ENCODE data around the gene LRRC23.

The LRRC23 gene

GRCh38 chr12:6950401-6950801 is 45.8 kb downstream of the LRRC23 start:
- peak; percentile 60 for DNase-seq (ENCODE audit: low read depth)
- TF ChIP-seq MAX (IDR thresholded peaks at IDR 0.05; ENCODE audit: low read depth, low read length) = no peak
- TF ChIP-seq, protein P1, sequence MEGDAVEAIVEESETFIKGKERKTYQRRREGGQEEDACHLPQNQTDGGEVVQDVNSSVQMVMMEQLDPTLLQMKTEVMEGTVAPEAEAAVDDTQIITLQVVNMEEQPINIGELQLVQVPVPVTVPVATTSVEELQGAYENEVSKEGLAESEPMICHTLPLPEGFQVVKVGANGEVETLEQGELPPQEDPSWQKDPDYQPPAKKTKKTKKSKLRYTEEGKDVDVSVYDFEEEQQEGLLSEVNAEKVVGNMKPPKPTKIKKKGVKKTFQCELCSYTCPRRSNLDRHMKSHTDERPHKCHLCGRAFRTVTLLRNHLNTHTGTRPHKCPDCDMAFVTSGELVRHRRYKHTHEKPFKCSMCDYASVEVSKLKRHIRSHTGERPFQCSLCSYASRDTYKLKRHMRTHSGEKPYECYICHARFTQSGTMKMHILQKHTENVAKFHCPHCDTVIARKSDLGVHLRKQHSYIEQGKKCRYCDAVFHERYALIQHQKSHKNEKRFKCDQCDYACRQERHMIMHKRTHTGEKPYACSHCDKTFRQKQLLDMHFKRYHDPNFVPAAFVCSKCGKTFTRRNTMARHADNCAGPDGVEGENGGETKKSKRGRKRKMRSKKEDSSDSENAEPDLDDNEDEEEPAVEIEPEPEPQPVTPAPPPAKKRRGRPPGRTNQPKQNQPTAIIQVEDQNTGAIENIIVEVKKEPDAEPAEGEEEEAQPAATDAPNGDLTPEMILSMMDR (IDR thresholded peaks at IDR 0.05; ENCODE audit: low read depth, low read length) = peak; percentile 44
- peak overlapping the region; percentile 79 for H3K4me3 ChIP-seq (ENCODE audit: low read depth, low read length)

DNA sequence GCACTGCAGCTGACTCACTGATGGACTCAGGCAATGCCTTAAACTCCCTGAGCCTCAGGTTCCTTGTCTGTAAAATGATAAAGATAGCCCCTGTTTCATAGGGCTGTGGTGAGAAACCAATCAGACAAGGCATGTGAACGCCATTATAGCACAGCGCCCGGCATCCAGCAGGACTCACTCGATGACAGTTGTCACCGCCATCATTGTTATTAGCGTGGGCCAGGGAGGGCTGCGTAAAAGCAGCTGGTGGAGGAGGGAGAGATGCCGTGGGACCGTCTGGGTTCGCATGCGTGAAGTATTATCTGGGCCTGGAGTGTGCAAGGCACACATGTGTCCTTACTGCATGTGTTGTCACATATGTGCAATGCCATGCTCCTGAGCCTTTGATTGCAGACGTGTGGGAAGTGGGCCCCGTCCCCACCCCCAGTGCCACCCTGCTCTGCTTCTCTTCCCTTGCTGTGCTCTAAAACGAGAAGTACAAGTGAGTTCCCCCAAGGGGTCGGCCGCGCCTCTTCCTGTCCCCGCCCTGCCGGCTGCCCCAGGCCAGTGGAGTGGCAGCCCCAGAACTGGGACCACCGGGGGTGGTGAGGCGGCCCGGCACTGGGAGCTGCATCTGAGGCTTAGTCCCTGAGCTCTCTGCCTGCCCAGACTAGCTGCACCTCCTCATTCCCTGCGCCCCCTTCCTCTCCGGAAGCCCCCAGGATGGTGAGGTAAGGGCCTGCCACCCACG is 46.4 kb downstream of the LRRC23 start, which contains the start of gene PTPN6:
PTPN6 (plus strand) TSS at position 546 of the 730 bp plus-strand sequence; CDS start at position 703, 157 bp downstream.
- H3K4me3 ChIP-seq (ENCODE audit: low read depth, low read length) = peak within 1 kb of the TSS; percentile 79
- DNase-seq (ENCODE audit: low read depth) = peak; percentile 90
- TF ChIP-seq MAX (IDR thresholded peaks at IDR 0.05; ENCODE audit: low read depth, low read length) (peak; percentile 78), POLR2A (IDR thresholded peaks at IDR 0.05; ENCODE audit: extremely low read depth, insufficient read length) (peak; percentile 80), MYC (IDR thresholded peaks at IDR 0.05; ENCODE audit: low read depth, low read length) (peak; percentile 69)
- TF ChIP-seq, protein P1 (IDR thresholded peaks at IDR 0.05; ENCODE audit: low read depth, low read length) = no peak

DNA sequence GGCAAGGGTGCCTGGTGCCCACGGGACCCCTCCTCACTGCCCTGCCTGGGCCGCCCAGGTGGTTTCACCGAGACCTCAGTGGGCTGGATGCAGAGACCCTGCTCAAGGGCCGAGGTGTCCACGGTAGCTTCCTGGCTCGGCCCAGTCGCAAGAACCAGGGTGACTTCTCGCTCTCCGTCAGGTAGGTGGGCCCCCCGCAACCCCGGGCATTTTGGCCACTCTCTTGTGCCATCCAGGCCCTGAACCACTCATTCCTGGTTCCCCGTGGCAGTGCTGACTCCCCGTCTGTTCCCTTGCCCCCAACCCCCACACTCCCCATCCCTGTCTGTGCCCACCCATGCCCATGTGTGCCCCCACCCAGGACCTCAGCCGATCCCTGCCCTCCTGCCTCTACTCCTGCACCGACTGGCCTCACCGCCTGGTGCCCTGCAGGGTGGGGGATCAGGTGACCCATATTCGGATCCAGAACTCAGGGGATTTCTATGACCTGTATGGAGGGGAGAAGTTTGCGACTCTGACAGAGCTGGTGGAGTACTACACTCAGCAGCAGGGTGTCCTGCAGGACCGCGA is 47.0 kb downstream of the LRRC23 start:
- no peak for DNase-seq (ENCODE audit: low read depth)
- TF ChIP-seq POLR2A (IDR thresholded peaks at IDR 0.05; ENCODE audit: extremely low read depth, insufficient read length) = no peak
- TF ChIP-seq MAX (IDR thresholded peaks at IDR 0.05; ENCODE audit: low read depth, low read length) = no peak
- TF ChIP-seq, protein P1 (IDR thresholded peaks at IDR 0.05; ENCODE audit: low read depth, low read length) = no peak
- no peak for TF ChIP-seq MYC (IDR thresholded peaks at IDR 0.05; ENCODE audit: low read depth, low read length)
- peak overlapping the region; percentile 79 for H3K4me3 ChIP-seq (ENCODE audit: low read depth, low read length)

- TF ChIP-seq, protein P1 (IDR thresholded peaks at IDR 0.05; ENCODE audit: low read depth, low read length) = no peak
- TF ChIP-seq MAX (IDR thresholded peaks at IDR 0.05; ENCODE audit: low read depth, low read length) (no peak), POLR2A (IDR thresholded peaks at IDR 0.05; ENCODE audit: extremely low read depth, insufficient read length) (no peak), MYC (IDR thresholded peaks at IDR 0.05; ENCODE audit: low read depth, low read length) (no peak)
- peak overlapping the region; percentile 79 for H3K4me3 ChIP-seq (ENCODE audit: low read depth, low read length)
- no peak for DNase-seq (ENCODE audit: low read depth)
Measured at GRCh38 chr12:6952121-6952862, 47.7 kb downstream of the LRRC23 start.

DNA sequence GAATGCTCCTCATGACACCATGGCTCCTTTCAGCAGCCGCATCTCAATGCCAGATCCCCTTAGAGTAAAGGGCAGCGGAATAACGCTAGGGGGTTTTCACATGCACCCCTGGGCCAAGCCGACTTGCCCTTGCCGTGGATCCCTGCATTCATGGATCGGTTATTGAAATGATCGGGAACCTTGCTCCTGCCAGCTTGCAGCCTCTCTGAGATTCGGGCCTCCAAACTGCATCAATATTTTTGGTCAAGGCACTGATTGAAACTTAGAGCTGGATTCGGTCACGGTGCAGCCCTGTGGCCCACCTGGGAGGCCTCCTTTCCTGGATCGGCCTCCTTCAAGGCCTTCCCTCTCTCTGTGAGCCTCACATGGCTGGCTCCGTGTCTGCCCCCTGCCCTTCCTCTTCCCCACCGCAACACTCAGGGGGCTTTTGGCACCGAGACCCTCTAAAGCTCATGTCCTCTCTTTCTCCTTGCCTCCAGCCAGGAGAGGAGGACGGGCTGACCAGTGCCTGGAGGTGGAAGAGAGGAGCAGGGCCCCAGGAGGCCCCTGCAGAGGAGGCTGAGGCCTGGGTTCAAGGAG is 48.3 kb downstream of the LRRC23 start:
- no peak for DNase-seq (ENCODE audit: low read depth)
- H3K4me3 ChIP-seq (ENCODE audit: low read depth, low read length) = peak overlapping the region; percentile 79
- TF ChIP-seq MYC (IDR thresholded peaks at IDR 0.05; ENCODE audit: low read depth, low read length) (no peak), POLR2A (IDR thresholded peaks at IDR 0.05; ENCODE audit: extremely low read depth, insufficient read length) (no peak), MAX (IDR thresholded peaks at IDR 0.05; ENCODE audit: low read depth, low read length) (no peak)
- TF ChIP-seq, protein P1 (IDR thresholded peaks at IDR 0.05; ENCODE audit: low read depth, low read length) = no peak
